Measurements from ENCODE around the gene TM9SF2. TPM values are rescaled to one million over a fixed set of nuclear protein-coding genes. Genes with fewer than 3 reads are reported as not detected.

The TM9SF2 gene
- total RNA-seq, 1 donor from 2014 or later, result 138 TPM

GRCh38 chr13:99587893-99588606 is 86.8 kb downstream of the TM9SF2 start:
- Histone ChIP-seq H3K4me3 (ENCODE audit: low read depth, low read length) (no peak overlapping the region), H3K36me3 (ENCODE audit: control insufficient read depth, insufficient read depth, low read length) (no peaks in the 10 kb centered on the region), H3K27me3 (ENCODE audit: control insufficient read depth, insufficient read depth, low read length) (no peaks in the 10 kb centered on the region)
- no peak for FAIRE-seq
- no peak for DNase-seq (ENCODE audit: low read depth)
- TF ChIP-seq CTCF (IDR thresholded peaks at IDR 0.05; ENCODE audit: insufficient read depth, low read length, severe bottlenecking), result no peak

- no peak for FAIRE-seq
- DNase-seq (ENCODE audit: low read depth), result no peak
- TF ChIP-seq CTCF (IDR thresholded peaks at IDR 0.05; ENCODE audit: insufficient read depth, low read length, severe bottlenecking), result no peak
Observed at GRCh38 chr13:99589575-99589974, 88.3 kb downstream of the TM9SF2 start.

GRCh38 chr13:99590519-99591011 is 89.3 kb downstream of the TM9SF2 start:
- Histone ChIP-seq H3K4me3 (ENCODE audit: low read depth, low read length) (no peak overlapping the region), H3K27me3 (ENCODE audit: control insufficient read depth, insufficient read depth, low read length) (no peaks in the 10 kb centered on the region), H3K36me3 (ENCODE audit: control insufficient read depth, insufficient read depth, low read length) (no peaks in the 10 kb centered on the region)
- no peak for TF ChIP-seq CTCF (IDR thresholded peaks at IDR 0.05; ENCODE audit: insufficient read depth, low read length, severe bottlenecking)
- no peak for FAIRE-seq
- DNase-seq (ENCODE audit: low read depth), result no peak

More at GRCh38 chr13:99589575-99589974, 88.3 kb downstream of the TM9SF2 start:
- no peaks in the 10 kb centered on the region for H3K27me3 ChIP-seq (ENCODE audit: control insufficient read depth, insufficient read depth, low read length)
- H3K36me3 ChIP-seq (ENCODE audit: control insufficient read depth, insufficient read depth, low read length), result no peaks in the 10 kb centered on the region
- H3K4me3 ChIP-seq (ENCODE audit: low read depth, low read length), result no peak overlapping the region

DNA sequence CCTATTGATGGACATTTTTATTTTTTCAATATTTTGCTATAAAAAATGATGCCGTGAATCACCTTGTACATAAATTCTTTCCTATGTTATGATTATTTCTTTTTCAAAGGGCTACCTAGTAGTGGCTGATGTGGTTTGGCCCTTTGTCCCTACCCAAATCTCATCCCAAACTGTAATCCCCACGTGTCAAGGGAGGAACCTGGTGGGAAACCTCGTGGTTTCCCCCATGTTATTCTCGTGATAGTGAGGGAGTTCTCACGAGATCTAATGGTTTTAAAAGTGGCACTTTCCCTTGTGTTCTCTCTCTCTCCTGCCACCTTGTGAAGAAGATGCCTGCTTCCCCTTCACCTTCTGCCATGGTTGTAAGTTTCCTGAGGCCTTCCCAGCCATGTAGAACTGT is 94.9 kb downstream of the TM9SF2 start:
- FAIRE-seq (no peak), DNase-seq (ENCODE audit: low read depth) (no peak)
- Histone ChIP-seq H3K27me3 (ENCODE audit: control insufficient read depth, insufficient read depth, low read length) (no peaks in the 10 kb centered on the region), H3K4me3 (ENCODE audit: low read depth, low read length) (no peak overlapping the region), H3K36me3 (ENCODE audit: control insufficient read depth, insufficient read depth, low read length) (no peaks in the 10 kb centered on the region)
- no peak for TF ChIP-seq CTCF (IDR thresholded peaks at IDR 0.05; ENCODE audit: insufficient read depth, low read length, severe bottlenecking)

- H3K36me3 ChIP-seq (ENCODE audit: control insufficient read depth, insufficient read depth, low read length), result no peaks in the 10 kb centered on the region
- no peaks in the 10 kb centered on the region for H3K27me3 ChIP-seq (ENCODE audit: control insufficient read depth, insufficient read depth, low read length)
- FAIRE-seq, result no peak
- no peak for DNase-seq (ENCODE audit: low read depth)
- no peak overlapping the region for H3K4me3 ChIP-seq (ENCODE audit: low read depth, low read length)
- no peak for TF ChIP-seq CTCF (IDR thresholded peaks at IDR 0.05; ENCODE audit: insufficient read depth, low read length, severe bottlenecking)
Observed at GRCh38 chr13:99600318-99600717, 99.0 kb downstream of the TM9SF2 start.

- DNase-seq (ENCODE audit: low read depth), result no peak
- Histone ChIP-seq H3K4me3 (ENCODE audit: low read depth, low read length) (no peak overlapping the region), H3K36me3 (ENCODE audit: control insufficient read depth, insufficient read depth, low read length) (no peaks in the 10 kb centered on the region), H3K27me3 (ENCODE audit: control insufficient read depth, insufficient read depth, low read length) (no peaks in the 10 kb centered on the region)
- no peak for TF ChIP-seq CTCF (IDR thresholded peaks at IDR 0.05; ENCODE audit: insufficient read depth, low read length, severe bottlenecking)
- no peak for FAIRE-seq
Observed at GRCh38 chr13:99601535-99601934, 100.3 kb downstream of the TM9SF2 start.

Data from bronchial epithelial cell (primary cell).